ENCODE data around the gene AKT2.

- TF ChIP-seq CTCF (IDR thresholded peaks at IDR 0.05; ENCODE audit: low read length) = no peak
- TF ChIP-seq EZH2phosphoT487 (IDR thresholded peaks at IDR 0.05; ENCODE audit: low read length) = no peak
Observed at GRCh38 chr19:40283414-40284250, 1.5 kb downstream of the AKT2 start.

All from MM.1S (cell line).